Duodenal mucosa (tissue), 2 donors: ENCODE results near the gene GSTP1.
A peak's percentile ranks its signal among the peaks of the same experiment; 100 is the strongest.

ENCODE experiments used
- H3K27ac ChIP-seq: one replicate; pipeline ENCODE4 v1.7.0; 2013; ENCODE audit warnings: low read depth, low read length
- H3K27me3 ChIP-seq, 2 donors: one replicate each; pipeline ENCODE4 v1.7.0; 2013; ENCODE audit warnings: low read length in 2 of 2, control low read depth in 1 of 2; ENCODE audit not compliant: insufficient read depth in 2 of 2, control insufficient read depth in 1 of 2
- H3K36me3 ChIP-seq, 2 donors: one replicate each; pipeline ENCODE4 v1.7.0; 2013; ENCODE audit warnings: low read length in 2 of 2, control low read depth in 1 of 2; ENCODE audit not compliant: insufficient read depth in 2 of 2, control insufficient read depth in 1 of 2
- H3K4me1 ChIP-seq, 2 donors: one replicate each; pipeline ENCODE4 v1.7.0; 2013; ENCODE audit warnings: low read length in 2 of 2, control low read depth in 1 of 2; ENCODE audit not compliant: insufficient read depth in 2 of 2, control insufficient read depth in 1 of 2
- H3K4me3 ChIP-seq, 2 donors: one replicate each; pipeline ENCODE4 v1.7.0; 2013; ENCODE audit warnings: low read length in 2 of 2, low read depth in 1 of 2
- H3K9ac ChIP-seq, 2 donors: one replicate each; pipeline ENCODE4 v1.7.0; 2013; ENCODE audit warnings: low read length in 2 of 2, low read depth in 1 of 2
- H3K9me3 ChIP-seq, 2 donors: one replicate each; pipeline ENCODE4 v1.7.0; 2013; ENCODE audit warnings: low read length in 2 of 2, control low read depth in 1 of 2; ENCODE audit not compliant: control insufficient read depth in 1 of 2

Gene GSTP1

DNA sequence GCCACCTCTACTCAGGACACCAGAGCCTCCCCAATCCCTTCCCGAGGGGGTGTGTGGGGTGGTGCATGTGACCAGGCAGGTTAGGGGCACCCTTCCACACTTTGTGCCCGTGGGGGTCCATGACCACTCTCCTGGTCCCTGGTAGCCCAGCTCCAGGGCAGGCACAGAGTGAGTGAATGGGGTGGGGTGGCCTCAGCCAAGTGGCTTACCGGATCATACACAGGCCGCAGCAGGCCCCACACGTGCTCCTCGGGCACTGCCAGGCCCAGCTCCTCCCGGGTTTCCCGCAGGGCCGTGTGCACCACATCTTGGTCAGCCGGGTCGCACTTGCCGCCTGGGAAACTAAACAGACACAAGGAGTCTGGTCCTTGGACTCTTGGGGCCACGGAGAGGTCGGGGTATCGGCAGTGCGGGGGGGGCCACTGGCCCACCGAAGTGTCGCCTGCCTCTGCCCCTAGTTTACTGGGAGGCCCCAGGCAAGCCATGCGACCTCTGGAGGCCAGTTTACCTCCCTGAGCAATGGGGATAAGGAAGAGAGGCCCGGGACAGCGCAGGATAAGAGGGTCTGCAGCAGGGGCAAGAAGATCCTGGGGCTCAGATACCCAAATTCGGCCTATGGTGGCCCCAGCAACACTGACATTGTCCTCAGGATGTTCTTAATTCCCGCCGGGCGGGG lies 45.2 kb downstream of the GSTP1 start:
- H3K9ac ChIP-seq: peak overlapping the region; percentile 71 to 74
- H3K4me1 ChIP-seq: peaks cover 38 to 41% of the 10 kb centered on the region in 2 donors
- H3K4me3 ChIP-seq: peak overlapping the region; percentile 57 to 78
- no peaks in the 10 kb centered on the region for H3K27me3 ChIP-seq
- H3K36me3 ChIP-seq: peaks cover 0 to 5% of the 10 kb centered on the region in 2 donors
- H3K27ac ChIP-seq: no peak overlapping the region
- H3K9me3 ChIP-seq: no peaks in the 10 kb centered on the region

DNA sequence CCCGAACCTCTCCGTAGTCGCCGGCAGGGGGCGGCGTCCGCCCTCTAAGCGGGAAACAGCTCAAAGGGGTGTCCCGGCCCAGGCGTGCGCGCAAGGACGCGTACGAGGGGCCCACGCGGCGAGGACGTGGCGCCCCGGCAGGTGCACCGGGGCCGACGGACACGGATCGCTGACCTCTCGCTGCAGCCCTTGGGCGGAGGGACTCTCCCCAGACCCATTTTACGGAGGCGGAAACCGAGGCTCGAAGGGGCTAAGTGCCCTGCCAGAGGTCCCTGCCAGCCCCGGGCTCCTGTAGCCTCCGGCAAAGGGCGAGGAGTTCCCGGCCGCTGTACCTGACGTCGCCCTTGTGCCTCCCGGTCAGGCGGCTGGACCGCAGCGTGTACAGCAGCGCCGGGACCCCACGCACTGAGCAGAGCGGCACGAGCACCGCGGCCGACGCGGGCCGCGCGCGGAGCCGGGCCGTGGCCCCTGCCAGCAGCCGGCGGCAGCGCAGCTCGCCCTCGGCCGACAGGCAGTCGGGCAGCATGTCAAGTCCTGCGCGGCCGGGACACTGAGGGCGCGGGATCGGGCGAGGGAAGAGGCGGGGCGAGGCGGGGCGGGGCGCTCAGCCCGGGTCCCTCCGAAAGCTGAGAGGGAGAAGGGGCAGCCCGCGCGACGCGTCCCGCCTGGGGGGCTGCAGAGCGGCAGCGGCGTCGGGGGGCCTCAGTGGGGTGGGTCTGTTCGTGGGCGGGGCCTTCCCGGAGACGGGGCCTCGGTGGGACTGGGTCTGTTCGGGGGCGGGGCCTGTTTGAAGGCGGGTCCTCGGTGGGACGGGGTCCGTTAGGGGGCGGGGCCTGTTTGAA lies 46.0 kb downstream of the GSTP1 start, which contains the start of gene NUDT8:
Gene NUDT8 (minus strand): TSS at position 552 of the 842 bp plus-strand sequence. CDS start 26 bp downstream, at position 526.
- peak within 1 kb of the TSS; percentile 71 to 79 for H3K9ac ChIP-seq
- peaks cover 45 to 49% of the 10 kb centered on the region in 2 donors for H3K4me1 ChIP-seq
- H3K27me3 ChIP-seq: no peaks in the 10 kb centered on the region
- no peaks in the 10 kb centered on the region for H3K9me3 ChIP-seq
- peak within 1 kb of the TSS; percentile 68 to 78 for H3K4me3 ChIP-seq
- H3K27ac ChIP-seq: peak within 1 kb of the TSS; percentile 94
- H3K36me3 ChIP-seq: peaks cover 0 to 5% of the 10 kb centered on the region in 2 donors

DNA sequence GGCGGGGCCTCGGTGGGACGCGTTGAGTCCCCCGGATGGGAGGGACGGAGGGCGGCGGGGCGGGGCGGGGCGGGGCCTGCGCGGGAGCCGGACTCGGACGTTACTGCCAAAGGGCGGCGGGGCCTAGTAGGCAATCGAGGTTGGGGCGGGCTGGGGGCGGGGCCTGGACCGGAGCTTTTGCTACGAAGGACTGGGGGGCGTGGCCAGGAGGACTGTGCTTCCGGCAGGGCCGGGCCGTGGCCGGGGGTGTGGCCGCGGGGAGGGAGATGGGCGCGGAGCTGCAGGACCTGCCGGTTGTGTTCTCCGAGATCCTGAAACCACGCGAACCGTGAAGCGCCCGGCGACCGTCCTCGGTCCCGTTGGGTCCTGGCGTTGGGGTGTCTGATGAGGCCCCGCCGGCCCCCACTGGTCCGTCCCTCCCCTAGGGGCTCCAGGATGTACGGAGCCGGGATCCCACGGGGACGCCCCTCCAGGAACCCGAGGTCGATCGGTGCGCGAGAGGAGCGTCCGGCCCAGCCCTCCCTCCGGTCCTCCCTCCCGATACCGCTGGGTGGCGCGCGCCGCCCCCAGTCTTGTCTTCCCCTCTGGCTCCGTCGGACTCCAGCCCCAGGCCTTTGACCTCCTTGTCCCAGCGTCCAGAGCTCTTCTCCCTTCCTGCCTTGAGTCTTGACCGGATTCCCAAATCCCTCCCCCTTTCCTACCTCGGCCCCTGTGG lies 46.8 kb downstream of the GSTP1 start:
- H3K27me3 ChIP-seq: no peaks in the 10 kb centered on the region
- peak overlapping the region; percentile 68 to 74 for H3K4me3 ChIP-seq
- H3K27ac ChIP-seq: peak overlapping the region; percentile 94
- H3K9ac ChIP-seq: peak overlapping the region; percentile 68 to 79
- peaks cover 0 to 5% of the 10 kb centered on the region in 2 donors for H3K36me3 ChIP-seq
- H3K9me3 ChIP-seq: no peaks in the 10 kb centered on the region
- peaks cover 53 to 56% of the 10 kb centered on the region in 2 donors for H3K4me1 ChIP-seq

DNA sequence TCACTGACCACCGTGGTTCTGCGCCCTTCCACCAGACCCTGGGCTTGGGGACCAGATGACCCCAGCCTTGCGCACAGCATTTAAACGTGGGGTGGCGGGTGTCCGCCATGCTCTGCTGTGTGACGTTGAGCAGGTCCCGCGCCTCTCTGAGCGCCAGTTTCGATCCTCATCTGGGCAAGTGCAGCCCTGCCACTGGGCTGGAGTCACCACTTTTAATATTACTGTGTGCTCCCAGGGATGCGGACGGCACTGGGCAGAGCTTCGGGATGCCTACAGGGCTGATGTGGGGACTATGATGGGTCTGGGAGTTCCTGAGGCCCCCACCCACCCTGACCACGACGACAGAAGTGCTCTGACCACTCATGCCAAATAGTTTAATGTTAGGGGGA lies 47.3 kb downstream of the GSTP1 start:
- H3K9me3 ChIP-seq: no peaks in the 10 kb centered on the region
- peak overlapping the region; percentile 94 for H3K27ac ChIP-seq
- no peaks in the 10 kb centered on the region for H3K27me3 ChIP-seq
- peak overlapping the region; percentile 68 to 79 for H3K9ac ChIP-seq
- H3K4me1 ChIP-seq: peaks cover 53 to 56% of the 10 kb centered on the region in 2 donors
- peaks cover 0 to 5% of the 10 kb centered on the region in 2 donors for H3K36me3 ChIP-seq
- H3K4me3 ChIP-seq: peak overlapping the region; percentile 68 to 74

DNA sequence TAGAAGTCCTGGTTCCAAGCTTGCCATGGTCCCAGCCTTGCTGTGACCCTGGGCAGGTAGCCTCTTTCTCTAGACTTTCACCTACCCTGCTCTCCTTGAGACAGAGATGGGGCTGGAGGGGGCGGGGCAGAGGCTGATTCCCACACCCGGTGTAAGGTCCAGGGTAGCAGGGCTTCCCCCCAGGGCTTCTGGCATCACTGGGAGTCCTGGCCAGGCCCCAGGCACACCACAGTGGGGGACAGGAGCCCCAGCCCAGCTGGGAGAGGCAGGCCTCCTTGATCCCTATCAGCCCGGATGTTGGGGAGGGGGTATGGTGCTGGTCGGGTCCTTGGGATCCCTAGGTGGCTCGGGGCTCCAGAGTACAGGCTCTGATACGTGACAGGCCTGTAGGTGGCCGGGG lies 47.8 kb downstream of the GSTP1 start:
- no peaks in the 10 kb centered on the region for H3K27me3 ChIP-seq
- H3K9ac ChIP-seq: peak overlapping the region; percentile 68 to 79
- peak overlapping the region; percentile 16 to 68 for H3K4me3 ChIP-seq
- peak overlapping the region; percentile 81 for H3K27ac ChIP-seq
- peaks cover 53 to 56% of the 10 kb centered on the region in 2 donors for H3K4me1 ChIP-seq
- no peaks in the 10 kb centered on the region for H3K9me3 ChIP-seq
- peaks cover 0 to 5% of the 10 kb centered on the region in 2 donors for H3K36me3 ChIP-seq

DNA sequence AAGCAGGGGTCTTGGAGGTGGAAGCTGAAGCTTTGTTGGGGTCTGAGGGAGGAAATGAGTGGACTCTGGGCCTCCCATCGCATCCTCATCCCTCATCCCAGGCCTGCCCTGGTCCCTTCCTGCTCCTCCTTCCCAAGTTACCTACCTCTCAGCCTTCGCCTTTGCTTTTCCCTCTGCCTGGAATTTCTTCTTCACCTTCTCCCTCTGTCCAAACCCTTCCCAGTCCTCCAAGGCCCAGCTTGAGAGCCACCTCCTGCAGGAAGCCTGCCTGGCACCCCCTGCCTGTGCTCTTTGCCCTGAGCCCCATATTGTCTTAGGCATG lies 48.2 kb downstream of the GSTP1 start:
- no peaks in the 10 kb centered on the region for H3K9me3 ChIP-seq
- H3K9ac ChIP-seq: peak overlapping the region; percentile 68 to 79
- peaks cover 53 to 57% of the 10 kb centered on the region in 2 donors for H3K4me1 ChIP-seq
- H3K4me3 ChIP-seq: peak overlapping the region; percentile 16 to 68
- peaks cover 0 to 5% of the 10 kb centered on the region in 2 donors for H3K36me3 ChIP-seq
- peak overlapping the region; percentile 81 for H3K27ac ChIP-seq
- no peaks in the 10 kb centered on the region for H3K27me3 ChIP-seq

DNA sequence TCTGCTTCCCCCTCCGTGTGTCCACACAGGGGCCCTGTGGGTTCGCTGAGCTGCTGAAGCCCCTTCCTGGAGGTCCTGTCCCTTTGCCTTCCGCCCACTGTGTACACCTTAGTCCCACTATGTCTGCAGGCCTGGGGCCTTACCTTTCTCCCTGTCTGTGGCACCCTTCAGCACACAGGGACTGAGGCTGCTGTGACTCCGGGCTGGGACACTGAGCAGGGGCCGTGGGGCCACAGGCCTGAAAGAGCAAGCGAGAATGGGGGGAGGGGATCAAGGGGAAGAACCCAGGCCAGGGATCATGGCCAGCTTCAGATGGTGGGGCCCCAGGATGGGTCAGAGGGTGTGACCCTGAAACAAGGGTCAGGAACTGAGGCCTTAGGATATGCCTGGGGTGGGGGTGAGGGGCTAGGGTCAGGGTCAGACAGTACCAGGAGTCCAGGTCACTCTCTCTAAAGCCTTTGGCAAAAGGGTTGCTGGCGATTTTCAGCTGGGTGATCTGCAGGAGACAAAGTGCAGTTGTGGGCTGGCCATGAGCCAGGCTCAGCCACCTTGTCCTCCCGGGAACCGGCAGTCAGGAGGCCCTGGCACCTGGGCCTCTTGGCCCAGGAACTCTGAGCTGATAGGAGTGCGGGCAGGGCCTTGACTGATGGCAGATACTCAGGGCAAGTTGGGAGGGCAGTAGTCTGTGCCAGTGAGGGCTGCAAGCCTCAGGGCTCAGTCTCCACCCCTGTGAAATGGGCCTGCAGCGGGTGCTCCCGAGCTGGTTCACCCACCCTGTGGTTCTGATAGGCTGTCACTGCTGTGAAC lies 48.8 kb downstream of the GSTP1 start:
- Histone ChIP-seq H3K27me3 (no peaks in the 10 kb centered on the region), H3K4me3 (peak overlapping the region in 1 of 2 donors; percentile 26), H3K36me3 (peaks cover 0 to 3% of the 10 kb centered on the region in 2 donors), H3K9me3 (no peaks in the 10 kb centered on the region), H3K27ac (peak overlapping the region; percentile 81), H3K4me1 (peaks cover 53 to 58% of the 10 kb centered on the region in 2 donors), H3K9ac (peak overlapping the region; percentile 68 to 79)

DNA sequence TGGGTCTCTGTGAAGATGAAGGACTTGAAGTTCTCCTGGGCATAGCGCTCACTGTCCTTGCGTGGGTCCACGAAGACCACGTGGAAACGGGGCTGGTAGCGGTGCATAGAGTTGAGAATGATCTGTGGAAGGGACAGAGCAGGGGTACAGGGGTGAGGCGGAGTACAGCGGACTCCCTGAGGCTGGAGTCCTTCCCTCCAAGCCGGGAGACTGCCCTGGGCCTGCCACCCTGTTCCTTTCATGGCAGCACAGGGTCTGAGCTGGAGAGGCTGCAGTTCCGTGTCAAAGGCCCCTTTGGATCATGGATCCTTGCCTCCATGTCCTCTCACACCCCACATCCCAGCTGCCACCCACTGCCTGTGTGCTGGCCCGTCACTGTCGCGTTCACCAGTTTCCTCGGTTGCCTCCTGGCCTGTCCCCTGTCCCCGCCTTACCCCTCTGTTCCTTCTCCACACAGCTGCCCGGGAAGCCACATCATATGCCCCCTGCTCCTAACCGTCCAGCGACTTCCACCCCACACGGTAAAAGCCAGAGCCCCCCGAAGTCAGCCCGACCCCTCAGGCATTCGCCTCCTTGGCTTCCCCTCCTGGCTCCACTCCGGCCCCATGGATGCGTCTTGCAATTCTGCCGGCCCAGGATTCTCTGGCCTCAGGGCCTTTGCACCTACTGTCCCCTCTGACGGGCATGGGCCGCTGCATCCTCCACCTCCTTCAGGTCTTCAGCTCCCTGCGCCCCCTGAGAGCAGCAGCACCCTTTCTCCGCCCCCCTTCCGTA lies 49.6 kb downstream of the GSTP1 start:
- no peaks in the 10 kb centered on the region for H3K27me3 ChIP-seq
- peak overlapping the region in 1 of 2 donors; percentile 68 for H3K9ac ChIP-seq
- H3K9me3 ChIP-seq: no peaks in the 10 kb centered on the region
- H3K4me1 ChIP-seq: peaks cover 53 to 57% of the 10 kb centered on the region in 2 donors
- peak overlapping the region; percentile 81 for H3K27ac ChIP-seq
- H3K36me3 ChIP-seq: no peaks in the 10 kb centered on the region
- H3K4me3 ChIP-seq: peak overlapping the region in 1 of 2 donors; percentile 26
